GM19438 (cell line): Measurements from ENCODE around the gene DCLK1.

ENCODE experiments used
- ATAC-seq: cut with Tn5 transposase; IDR thresholded peaks from one replicate; pipeline ENCODE4 v1.9.1; 2021; ENCODE audit warnings: low read depth; ENCODE audit not compliant: unreplicated experiment

Gene DCLK1

DNA sequence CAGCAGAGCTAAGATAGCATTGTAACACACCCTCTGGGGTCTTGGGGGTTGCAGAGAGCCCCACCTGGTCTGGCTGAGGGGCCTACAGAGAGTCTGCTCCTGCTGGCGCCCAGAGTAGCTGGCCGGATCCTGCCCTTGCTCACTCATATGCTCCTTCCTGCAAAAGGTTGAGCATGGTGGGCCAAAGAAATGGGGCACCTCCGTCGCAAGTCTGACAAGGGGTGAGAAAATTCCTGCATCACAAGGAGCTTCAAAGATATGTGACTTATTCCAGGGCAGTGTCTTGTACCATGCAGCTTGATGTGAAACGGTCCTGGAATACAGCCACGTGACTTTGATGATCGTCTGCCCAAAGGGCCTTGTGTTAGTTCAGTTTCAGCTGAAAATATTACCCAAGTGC is 218.3 kb downstream of the DCLK1 start:
- no peak for ATAC-seq

GRCh38 chr13:35909837-35910540 is 221.2 kb downstream of the DCLK1 start:
- no peak for ATAC-seq

- ATAC-seq, result no peak
Measured at GRCh38 chr13:35909091-35909490, 222.1 kb downstream of the DCLK1 start.

DNA sequence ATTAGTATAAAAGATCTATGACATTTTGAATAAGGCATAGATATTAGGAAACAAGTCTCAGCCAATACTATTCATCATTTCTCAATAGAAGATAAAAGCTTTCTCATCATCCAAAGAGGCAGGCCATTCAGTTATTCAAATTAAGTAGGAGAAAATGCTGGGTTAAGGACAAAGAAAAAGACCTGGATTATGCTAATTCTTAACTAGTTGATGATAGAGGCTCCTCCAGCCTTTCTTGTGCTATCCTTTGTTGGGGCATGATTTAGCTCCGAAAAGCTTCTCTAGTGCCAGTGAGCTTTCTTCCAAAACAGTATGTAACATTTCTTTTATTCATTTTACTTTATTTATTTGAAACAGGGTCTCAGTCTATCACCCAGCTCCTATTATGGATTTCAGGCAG is 223.0 kb downstream of the DCLK1 start:
- ATAC-seq, result no peak

DNA sequence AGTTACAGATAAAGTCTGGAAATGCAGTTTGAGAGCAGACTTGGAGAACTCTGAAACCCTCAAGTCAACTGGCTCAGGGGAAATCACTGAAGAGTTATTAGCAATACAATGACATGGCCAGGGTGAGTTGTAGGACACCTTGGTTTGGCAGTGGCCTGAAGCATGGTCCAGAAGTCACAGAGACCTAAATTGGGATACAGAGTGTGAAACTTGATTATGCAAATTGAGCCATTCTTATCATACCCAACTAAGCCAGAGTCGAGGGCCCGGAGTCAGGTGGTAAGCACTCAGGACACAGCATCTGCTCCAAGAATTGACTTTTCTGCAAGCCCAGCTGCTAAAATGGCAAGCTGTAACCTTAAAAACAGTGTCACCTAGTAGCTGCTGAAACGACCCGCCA is 224.5 kb downstream of the DCLK1 start:
- no peak for ATAC-seq

DNA sequence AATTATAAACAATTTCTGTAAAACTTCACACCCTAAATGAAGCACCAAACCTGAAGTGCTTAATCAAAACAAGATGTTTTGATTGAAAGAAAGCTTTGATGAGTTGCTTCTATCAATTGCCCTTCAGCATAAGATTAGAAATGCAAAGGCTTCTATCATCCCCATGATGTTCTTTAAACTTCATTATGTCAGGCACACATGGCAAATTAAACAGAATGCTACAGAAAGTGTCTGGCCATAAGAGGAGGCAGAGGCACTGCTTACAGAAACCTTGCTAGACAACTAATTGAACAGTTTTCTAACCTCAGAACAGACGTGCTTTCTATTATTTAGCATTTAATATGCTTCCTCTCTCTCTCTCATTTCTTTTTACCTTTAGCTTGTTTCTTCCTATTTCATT is 228.1 kb downstream of the DCLK1 start:
- ATAC-seq, result no peak

- ATAC-seq, result no peak
Measured at GRCh38 chr13:35898041-35898440, 233.1 kb downstream of the DCLK1 start.

DNA sequence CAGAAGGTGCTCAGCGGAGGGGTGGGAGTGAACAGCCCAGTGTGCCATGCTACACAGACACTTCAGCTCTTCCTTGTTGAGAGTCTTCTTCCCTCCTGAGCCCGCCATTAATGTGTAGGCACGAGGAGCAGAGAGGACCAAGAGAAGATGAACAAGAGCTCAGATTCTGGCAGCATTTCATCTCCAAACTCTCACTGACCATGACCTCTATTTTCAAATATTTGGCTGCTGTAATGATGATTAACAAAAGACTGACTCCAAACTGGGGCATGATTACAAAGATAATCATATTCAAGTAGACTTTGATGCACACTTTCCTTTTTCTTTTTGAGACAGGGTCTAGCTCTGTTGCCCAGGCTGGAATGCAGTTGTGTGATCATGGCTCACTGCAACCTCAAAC is 236.5 kb downstream of the DCLK1 start:
- ATAC-seq, result no peak

DNA sequence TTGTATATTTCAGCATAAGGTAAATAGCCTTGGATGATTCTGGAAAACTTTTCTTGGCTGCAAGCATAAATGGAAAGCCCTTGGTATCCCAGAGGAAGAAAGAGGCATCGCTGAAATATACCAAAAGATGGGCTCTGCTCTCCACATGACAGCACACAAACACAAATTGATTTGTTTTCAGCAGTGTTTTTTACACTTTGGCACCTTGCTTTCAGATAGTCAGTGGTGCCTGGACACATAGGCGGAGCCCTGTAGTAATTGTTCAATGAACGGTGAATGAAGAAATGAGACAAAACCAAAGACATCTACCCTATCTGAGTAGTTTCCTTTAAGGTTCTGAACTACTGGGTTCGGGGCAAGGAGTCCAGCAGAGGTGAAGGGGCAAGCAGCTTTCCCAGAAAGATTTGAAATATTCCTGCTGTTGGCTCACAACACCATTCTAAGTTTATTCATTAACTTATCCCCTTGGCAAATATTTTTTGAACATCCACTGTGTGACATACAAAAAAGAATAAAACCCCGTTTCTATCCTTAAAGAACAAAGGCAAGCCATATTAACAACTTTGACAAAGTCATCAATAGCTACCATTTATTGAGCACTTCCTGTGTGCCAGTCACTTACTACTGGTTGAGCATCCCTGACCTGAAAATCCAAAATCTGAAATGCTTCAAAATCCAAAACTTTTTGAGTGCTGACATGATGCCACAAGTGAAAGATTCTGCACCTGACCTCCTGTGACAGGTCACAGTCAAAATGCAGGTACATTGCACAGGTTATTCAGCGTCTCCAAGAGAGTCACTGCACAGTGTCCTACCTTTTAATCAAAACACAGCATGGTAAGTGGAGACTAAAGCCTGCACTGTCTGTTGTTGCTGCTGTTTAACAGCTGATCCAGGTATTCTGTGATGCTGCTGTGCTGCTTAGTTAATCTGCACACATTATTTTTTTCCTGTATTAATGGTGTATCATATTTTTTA is 238.1 kb downstream of the DCLK1 start:
- no peak for ATAC-seq

GRCh38 chr13:35891507-35892441 is 239.4 kb downstream of the DCLK1 start:
- ATAC-seq, result no peak

- ATAC-seq, result no peak
Measured at GRCh38 chr13:35889560-35889959, 241.6 kb downstream of the DCLK1 start.

GRCh38 chr13:35888981-35889380 is 242.2 kb downstream of the DCLK1 start:
- no peak for ATAC-seq

GRCh38 chr13:35888457-35888883 is 242.7 kb downstream of the DCLK1 start:
- ATAC-seq, result no peak

DNA sequence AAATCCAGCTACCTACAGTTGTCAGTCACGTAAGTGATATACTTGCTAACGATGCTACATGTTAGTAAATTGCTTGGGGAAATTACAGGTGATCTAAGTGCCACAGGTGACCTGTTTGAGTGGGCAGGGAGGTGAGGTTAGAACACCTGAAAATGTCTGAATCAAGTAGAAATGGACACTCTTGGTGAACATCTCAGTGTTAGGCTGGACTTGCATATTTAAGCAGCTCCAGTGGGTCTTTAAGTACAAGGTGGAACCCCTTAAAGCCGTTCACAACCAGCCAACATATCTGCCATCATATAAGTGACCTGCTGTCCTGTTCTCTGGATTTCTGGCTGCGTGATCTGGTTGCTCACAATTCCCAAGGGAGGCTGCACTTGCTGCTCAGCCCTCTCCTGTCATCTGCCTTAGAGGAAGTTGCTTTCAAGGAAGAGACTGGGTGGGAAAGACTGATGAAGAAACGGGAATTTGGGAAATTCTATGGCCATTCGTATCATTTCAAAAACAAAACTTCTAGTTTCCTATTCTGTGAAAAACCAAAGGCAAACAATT is 244.0 kb downstream of the DCLK1 start:
- ATAC-seq, result no peak

DNA sequence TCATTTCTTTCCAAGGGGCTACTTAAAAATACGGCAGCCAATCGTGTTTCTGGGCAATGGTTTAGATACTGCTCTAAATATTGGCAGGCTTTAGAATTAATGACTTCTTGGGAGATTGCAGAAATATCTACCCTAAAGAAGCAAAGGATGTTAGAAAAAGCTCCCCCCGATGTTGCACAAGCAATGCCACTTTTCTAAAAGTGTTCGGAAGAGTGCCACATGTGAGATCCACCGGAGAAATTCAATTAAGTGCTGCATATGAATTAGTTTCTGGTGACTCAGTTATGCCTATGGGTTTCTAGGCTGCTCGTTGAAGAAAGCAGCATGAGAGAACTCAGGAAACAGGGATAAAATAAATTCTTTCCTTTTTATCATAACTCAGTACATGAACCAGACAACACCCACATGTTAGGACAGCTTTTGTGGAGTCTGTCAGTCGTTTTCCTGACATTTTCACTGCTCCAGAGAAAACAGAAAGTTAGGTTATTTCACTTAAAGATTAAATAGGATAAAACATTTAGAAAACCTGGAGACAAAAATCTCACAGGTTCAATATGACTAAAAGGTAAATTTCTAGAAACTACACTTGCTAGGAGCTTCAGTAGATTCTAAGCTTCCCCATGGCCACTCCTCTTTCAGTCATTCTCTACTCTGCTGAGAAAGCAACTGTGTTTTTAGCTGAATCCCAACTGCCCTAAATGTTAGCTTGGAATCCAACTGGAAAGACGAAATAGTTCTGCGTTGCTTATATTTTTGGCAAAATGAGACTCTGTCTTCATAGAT is 244.7 kb downstream of the DCLK1 start:
- ATAC-seq, result no peak

GRCh38 chr13:35884211-35884760 is 246.9 kb downstream of the DCLK1 start:
- ATAC-seq, result no peak

DNA sequence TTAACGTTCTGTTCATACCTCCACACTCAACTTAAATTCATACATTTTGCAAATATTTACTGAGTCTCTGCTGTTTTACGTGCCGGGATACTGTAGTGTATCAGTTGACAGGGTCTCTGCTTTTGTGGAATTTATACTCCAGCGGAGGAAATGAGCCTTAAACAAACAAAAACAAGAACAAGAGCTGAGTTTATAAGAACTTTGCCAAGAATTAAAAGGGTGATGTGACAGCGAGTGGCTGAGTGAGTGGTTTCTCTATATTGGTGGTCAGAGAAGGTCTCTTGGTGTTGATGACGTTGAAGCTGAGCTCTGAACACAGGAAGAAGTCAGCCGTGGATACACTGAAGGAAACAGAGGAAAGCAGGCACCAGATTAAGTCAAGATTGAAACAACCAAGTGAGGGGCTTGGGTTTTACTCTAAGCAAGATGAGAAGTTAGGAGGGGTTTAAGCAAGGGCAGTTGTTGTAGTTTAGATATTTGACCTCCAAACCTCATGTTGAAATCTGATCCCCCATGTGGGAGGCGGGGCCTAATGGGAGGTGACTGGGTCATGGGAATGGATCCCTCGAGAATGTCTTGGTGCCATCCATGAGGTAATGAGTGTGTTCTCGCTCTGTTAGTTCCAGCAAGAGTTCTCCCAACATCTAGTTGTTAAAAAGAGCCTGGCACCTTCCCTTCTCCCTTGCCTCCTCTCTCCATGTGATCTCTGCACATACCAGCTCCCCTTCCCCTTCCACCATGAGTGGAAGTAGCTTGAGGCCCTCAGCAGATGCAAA is 248.3 kb downstream of the DCLK1 start:
- no peak for ATAC-seq

- no peak for ATAC-seq
Measured at GRCh38 chr13:35881360-35881759, 249.8 kb downstream of the DCLK1 start.

GRCh38 chr13:35879111-35879510 is 252.1 kb downstream of the DCLK1 start:
- no peak for ATAC-seq
